Body of pancreas (tissue), 4 donors: ENCODE data around the gene CDKL5.

Experiments
- CTCF ChIP-seq, 7 experiments: fragments of 450-650 bp in 4 of 7; fragments of 200-600 bp in 3 of 7; sonication (generic) in 3 of 7; IDR thresholded peaks; one replicate each; pipeline ENCODE4 v1.5.1; 2016 to 2019; ENCODE audit warnings: antibody characterized with exemption in 7 of 7
- POLR2A ChIP-seq, 3 donors: fragments of 450-650 bp; IDR thresholded peaks; one replicate each; pipeline ENCODE4 v1.6.1; 2016; ENCODE audit warnings: antibody characterized with exemption in 3 of 3, mild to moderate bottlenecking in 2 of 3

- TF ChIP-seq CTCF (IDR thresholded peaks at IDR 0.05), result no peak
- TF ChIP-seq POLR2A (IDR thresholded peaks at IDR 0.05), result no peak
Observed at GRCh38 chrX:18549643-18550042, 124.2 kb downstream of the CDKL5 start.
